22Rv1 (cell line): ENCODE data around the gene PGLYRP3.

Source experiments
- ZFX ChIP-seq: fragments of 450-650 bp; IDR thresholded peaks from 2 replicates; pipeline ENCODE4 v1.6.1; 2017; ENCODE audit warnings: antibody characterized with exemption, borderline replicate concordance
- TF ChIP-seq, protein P1 (sequence below): fragments of 450-650 bp; IDR thresholded peaks from 2 replicates; pipeline ENCODE4 v1.5.1; 2017; ENCODE audit warnings: mild to moderate bottlenecking

DNA sequence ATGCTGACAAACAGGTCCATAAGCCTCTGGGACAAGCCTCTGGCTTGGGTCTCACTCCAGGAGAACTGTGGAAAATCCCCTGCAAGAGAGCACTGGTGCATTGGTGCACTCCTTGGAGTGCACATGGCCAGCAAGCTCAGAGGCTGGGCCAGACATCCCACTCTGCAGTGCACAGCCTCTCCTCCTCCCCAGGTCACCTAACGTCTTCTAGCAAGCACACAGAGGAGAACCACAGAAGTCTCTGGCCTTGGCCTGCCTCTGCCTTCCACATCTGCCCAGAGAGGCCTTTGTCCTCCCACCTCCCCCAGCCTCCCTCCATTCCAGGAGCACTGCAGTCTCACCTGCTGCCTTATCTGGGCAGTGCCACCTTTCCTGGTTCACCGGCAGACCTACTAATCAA, 4.2 kb downstream of the PGLYRP3 start:
- TF ChIP-seq, protein P1, sequence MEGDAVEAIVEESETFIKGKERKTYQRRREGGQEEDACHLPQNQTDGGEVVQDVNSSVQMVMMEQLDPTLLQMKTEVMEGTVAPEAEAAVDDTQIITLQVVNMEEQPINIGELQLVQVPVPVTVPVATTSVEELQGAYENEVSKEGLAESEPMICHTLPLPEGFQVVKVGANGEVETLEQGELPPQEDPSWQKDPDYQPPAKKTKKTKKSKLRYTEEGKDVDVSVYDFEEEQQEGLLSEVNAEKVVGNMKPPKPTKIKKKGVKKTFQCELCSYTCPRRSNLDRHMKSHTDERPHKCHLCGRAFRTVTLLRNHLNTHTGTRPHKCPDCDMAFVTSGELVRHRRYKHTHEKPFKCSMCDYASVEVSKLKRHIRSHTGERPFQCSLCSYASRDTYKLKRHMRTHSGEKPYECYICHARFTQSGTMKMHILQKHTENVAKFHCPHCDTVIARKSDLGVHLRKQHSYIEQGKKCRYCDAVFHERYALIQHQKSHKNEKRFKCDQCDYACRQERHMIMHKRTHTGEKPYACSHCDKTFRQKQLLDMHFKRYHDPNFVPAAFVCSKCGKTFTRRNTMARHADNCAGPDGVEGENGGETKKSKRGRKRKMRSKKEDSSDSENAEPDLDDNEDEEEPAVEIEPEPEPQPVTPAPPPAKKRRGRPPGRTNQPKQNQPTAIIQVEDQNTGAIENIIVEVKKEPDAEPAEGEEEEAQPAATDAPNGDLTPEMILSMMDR = no peak
- TF ChIP-seq ZFX = no peak
